HepG2 (cell line): ENCODE measurements around the gene CAMTA2. TPM values are rescaled to one million over a fixed set of nuclear protein-coding genes. Genes with fewer than 3 reads are reported as not detected.

Experiments
- CHD2 ChIP-seq: IDR thresholded peaks from 2 replicates; pipeline ENCODE4 v1.6.1; 2011; ENCODE audit warnings: low read depth, low read length, improper control_type of control experiment
- DRAP1 ChIP-seq: IDR thresholded peaks from 2 replicates; pipeline ENCODE4 v1.6.1; 2016; ENCODE audit warnings: missing genetic modification reagents, missing compliant biosample characterization
- FOXM1 ChIP-seq: sonication (generic); formaldehyde crosslinking; IDR thresholded peaks from 2 replicates; pipeline ENCODE4 v1.5.0; 2020; ENCODE audit warnings: missing genetic modification reagents
- RXRA ChIP-seq: sonication (generic); formaldehyde crosslinking; IDR thresholded peaks from 2 replicates; pipeline ENCODE4 v1.5.1; 2020; ENCODE audit warnings: missing genetic modification reagents
- SAP130 ChIP-seq: IDR thresholded peaks from 2 replicates; pipeline ENCODE4 v1.6.1; 2016; ENCODE audit warnings: low read depth
- TARDBP ChIP-seq: sonication (generic); formaldehyde crosslinking; IDR thresholded peaks from 2 replicates; pipeline ENCODE4 v1.8.0; 2022; ENCODE audit warnings: mild to moderate bottlenecking, missing genetic modification reagents
- TFDP2 ChIP-seq: sonication (generic); formaldehyde crosslinking; IDR thresholded peaks from 2 replicates; pipeline ENCODE4 v1.4.0; 2020; ENCODE audit warnings: missing genetic modification reagents
- THAP9 ChIP-seq: sonication (generic); formaldehyde crosslinking; IDR thresholded peaks from 2 replicates; pipeline ENCODE4; 2020; ENCODE audit warnings: missing genetic modification reagents, mild to moderate bottlenecking, borderline replicate concordance
- XRCC5 ChIP-seq: fragments of 200-400 bp; formaldehyde crosslinking; optimal IDR thresholded peaks from 2 replicates; pipeline ENCODE3; 2017; ENCODE audit warnings: mild to moderate bottlenecking, low read length
- ZMYM2 ChIP-seq: sonication (generic); formaldehyde crosslinking; IDR thresholded peaks from 2 replicates; pipeline ENCODE4 v1.8.0; 2022; ENCODE audit warnings: mild to moderate bottlenecking, missing genetic modification reagents
- ZNF18 ChIP-seq: sonication (generic); formaldehyde crosslinking; IDR thresholded peaks from 2 replicates; pipeline ENCODE4 v1.8.0; 2022; ENCODE audit warnings: mild to moderate bottlenecking, missing genetic modification reagents; ENCODE audit not compliant: insufficient replicate concordance
- ZNF207 ChIP-seq: fragments of 450-650 bp; IDR thresholded peaks from 2 replicates; pipeline ENCODE4 v1.6.1; 2016; ENCODE audit warnings: antibody characterized with exemption, borderline replicate concordance
- ZNF251 ChIP-seq: sonication (generic); formaldehyde crosslinking; IDR thresholded peaks from 2 replicates; pipeline ENCODE4 v1.9.0; 2021; ENCODE audit warnings: mild to moderate bottlenecking, missing genetic modification reagents
- ZNF335 ChIP-seq: sonication (generic); formaldehyde crosslinking; IDR thresholded peaks from 2 replicates; pipeline ENCODE4 v1.4.0; 2020; ENCODE audit warnings: missing genetic modification reagents
- ZNF460 ChIP-seq: sonication (generic); formaldehyde crosslinking; IDR thresholded peaks from 2 replicates; pipeline ENCODE4 v1.5.1; 2020; ENCODE audit warnings: missing genetic modification reagents, mild to moderate bottlenecking, borderline replicate concordance
- ZNF530 ChIP-seq: sonication (generic); formaldehyde crosslinking; IDR thresholded peaks from 2 replicates; pipeline ENCODE4 v1.5.0; 2020; ENCODE audit warnings: low read depth, mild to moderate bottlenecking, missing genetic modification reagents
- ZNF749 ChIP-seq: sonication (generic); formaldehyde crosslinking; IDR thresholded peaks from 2 replicates; pipeline ENCODE4 v1.8.0; 2022; ENCODE audit warnings: mild to moderate bottlenecking, missing genetic modification reagents, moderate library complexity, borderline replicate concordance
- ZNF781 ChIP-seq: sonication (generic); formaldehyde crosslinking; IDR thresholded peaks from 2 replicates; pipeline ENCODE4 v1.5.1; 2020; ENCODE audit warnings: borderline replicate concordance, mild to moderate bottlenecking, missing genetic modification reagents; ENCODE audit errors: not compliant biosample characterization
- ZNF792 ChIP-seq: IDR thresholded peaks from 2 replicates; pipeline ENCODE4 v1.6.1; 2016
- polyA plus RNA-seq, 8 experiments: library from polyadenylated mRNA; depleted of rRNA in 3 of 8; stranded (reverse) in 7 of 8; unstranded in 1 of 8; fragments of >200 nt; fragmentation: Illumina TruSeq in 4 of 8; extraction: Trizol in 4 of 8; gene quantifications; 2 replicates each; pipeline versions ENCODE4 v1.2.1 to v1.2.3, GENCODE V29; 2011 to 2016; ENCODE audit warnings: low read depth in 4 of 8, missing spikeins in 1 of 8, mixed read lengths in 1 of 8; ENCODE audit not compliant: insufficient read depth in 1 of 8
- total RNA-seq, 5 experiments: library from RNA; depleted of rRNA; stranded (reverse); fragments of >200 nt; fragmentation: Illumina TruSeq; extraction: Trizol; gene quantifications; 2 replicates each; pipeline ENCODE4 v1.2.3, GENCODE V29; 2016; ENCODE audit warnings: low read depth in 1 of 5
- TF ChIP-seq, protein P1 (sequence below): sonication (generic); formaldehyde crosslinking; IDR thresholded peaks from 2 replicates; pipeline ENCODE4 v1.5.0; 2020; ENCODE audit warnings: missing genetic modification reagents
- TF ChIP-seq, protein P2 (sequence below): IDR thresholded peaks from 2 replicates; pipeline ENCODE4 v1.6.1; 2018; ENCODE audit warnings: missing genetic modification reagents

The CAMTA2 gene
- total and polyA plus RNA-seq, 2 of the 13 experiments (the other 11 are each of a cell fraction or from before 2014, with no cell fraction given): 4.1 to 7.1 TPM

GRCh38 chr17:4966844-4967538, 20.5 kb downstream of the CAMTA2 start (continued):
- TF ChIP-seq THAP9 (CRISPR knock-in tag): no peak
- TF ChIP-seq ZNF749 (CRISPR knock-in tag): no peak
- TF ChIP-seq ZMYM2 (CRISPR knock-in tag): no peak
- peak; percentile 53; the same call in 1 of the 2 replicates for TF ChIP-seq SAP130
- no peak for TF ChIP-seq XRCC5
- TF ChIP-seq, protein P1, sequence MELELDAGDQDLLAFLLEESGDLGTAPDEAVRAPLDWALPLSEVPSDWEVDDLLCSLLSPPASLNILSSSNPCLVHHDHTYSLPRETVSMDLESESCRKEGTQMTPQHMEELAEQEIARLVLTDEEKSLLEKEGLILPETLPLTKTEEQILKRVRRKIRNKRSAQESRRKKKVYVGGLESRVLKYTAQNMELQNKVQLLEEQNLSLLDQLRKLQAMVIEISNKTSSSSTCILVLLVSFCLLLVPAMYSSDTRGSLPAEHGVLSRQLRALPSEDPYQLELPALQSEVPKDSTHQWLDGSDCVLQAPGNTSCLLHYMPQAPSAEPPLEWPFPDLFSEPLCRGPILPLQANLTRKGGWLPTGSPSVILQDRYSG (CRISPR knock-in tag): no peak
- peak; percentile 24 for TF ChIP-seq ZNF18
- TF ChIP-seq ZNF530: no peak
- peak; percentile 45 for TF ChIP-seq TFDP2 (CRISPR knock-in tag)
- no peak for TF ChIP-seq ZNF251
- TF ChIP-seq ZNF792 (CRISPR knock-in tag): peak; percentile 22
- no peak for TF ChIP-seq RXRA (CRISPR knock-in tag)
- TF ChIP-seq CHD2: peak; percentile 75
- no peak for TF ChIP-seq FOXM1 (CRISPR knock-in tag)
- no peak for TF ChIP-seq ZNF207
- peak; percentile 35 for TF ChIP-seq DRAP1 (CRISPR knock-in tag)
- TF ChIP-seq, protein P2, sequence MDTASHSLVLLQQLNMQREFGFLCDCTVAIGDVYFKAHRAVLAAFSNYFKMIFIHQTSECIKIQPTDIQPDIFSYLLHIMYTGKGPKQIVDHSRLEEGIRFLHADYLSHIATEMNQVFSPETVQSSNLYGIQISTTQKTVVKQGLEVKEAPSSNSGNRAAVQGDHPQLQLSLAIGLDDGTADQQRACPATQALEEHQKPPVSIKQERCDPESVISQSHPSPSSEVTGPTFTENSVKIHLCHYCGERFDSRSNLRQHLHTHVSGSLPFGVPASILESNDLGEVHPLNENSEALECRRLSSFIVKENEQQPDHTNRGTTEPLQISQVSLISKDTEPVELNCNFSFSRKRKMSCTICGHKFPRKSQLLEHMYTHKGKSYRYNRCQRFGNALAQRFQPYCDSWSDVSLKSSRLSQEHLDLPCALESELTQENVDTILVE (CRISPR knock-in tag): peak; percentile 14; the same call in 1 of the 2 replicates
- no peak for TF ChIP-seq ZNF335 (CRISPR knock-in tag)
- TF ChIP-seq TARDBP (CRISPR knock-in tag): no peak; the same call in 1 of the 2 replicates
- TF ChIP-seq ZNF460 (CRISPR knock-in tag): no peak
- peak; percentile 49 for TF ChIP-seq ZNF781 (CRISPR knock-in tag)
